ENCODE data around the gene FAM193B.

- TF ChIP-seq ZNF570 (CRISPR knock-in tag; IDR thresholded peaks at IDR 0.05; ENCODE audit: borderline replicate concordance) (no peak), DPF2 (CRISPR knock-in tag; IDR thresholded peaks at IDR 0.05; ENCODE audit: borderline replicate concordance, low read depth) (no peak), SATB2 (CRISPR knock-in tag; IDR thresholded peaks at IDR 0.05) (no peak), ARNT2 (CRISPR knock-in tag; IDR thresholded peaks at IDR 0.05; ENCODE audit: low read depth) (no peak), MAFF (IDR thresholded peaks at IDR 0.05; ENCODE audit: low read depth, low read length) (no peak), ZSCAN22 (CRISPR knock-in tag; IDR thresholded peaks at IDR 0.05) (no peak), FOXK1 (CRISPR knock-in tag; IDR thresholded peaks at IDR 0.05; ENCODE audit: borderline replicate concordance, low read depth) (no peak), RAD51 (IDR thresholded peaks at IDR 0.05; ENCODE audit: borderline replicate concordance) (no peak), ZNF781 (CRISPR knock-in tag; IDR thresholded peaks at IDR 0.05; ENCODE audit: borderline replicate concordance, not compliant biosample characterization) (no peak), ATF3 (CRISPR knock-in tag; IDR thresholded peaks at IDR 0.05) (no peak), ZNF547 (CRISPR knock-in tag; IDR thresholded peaks at IDR 0.05) (no peak)
- TF ChIP-seq, protein P1, sequence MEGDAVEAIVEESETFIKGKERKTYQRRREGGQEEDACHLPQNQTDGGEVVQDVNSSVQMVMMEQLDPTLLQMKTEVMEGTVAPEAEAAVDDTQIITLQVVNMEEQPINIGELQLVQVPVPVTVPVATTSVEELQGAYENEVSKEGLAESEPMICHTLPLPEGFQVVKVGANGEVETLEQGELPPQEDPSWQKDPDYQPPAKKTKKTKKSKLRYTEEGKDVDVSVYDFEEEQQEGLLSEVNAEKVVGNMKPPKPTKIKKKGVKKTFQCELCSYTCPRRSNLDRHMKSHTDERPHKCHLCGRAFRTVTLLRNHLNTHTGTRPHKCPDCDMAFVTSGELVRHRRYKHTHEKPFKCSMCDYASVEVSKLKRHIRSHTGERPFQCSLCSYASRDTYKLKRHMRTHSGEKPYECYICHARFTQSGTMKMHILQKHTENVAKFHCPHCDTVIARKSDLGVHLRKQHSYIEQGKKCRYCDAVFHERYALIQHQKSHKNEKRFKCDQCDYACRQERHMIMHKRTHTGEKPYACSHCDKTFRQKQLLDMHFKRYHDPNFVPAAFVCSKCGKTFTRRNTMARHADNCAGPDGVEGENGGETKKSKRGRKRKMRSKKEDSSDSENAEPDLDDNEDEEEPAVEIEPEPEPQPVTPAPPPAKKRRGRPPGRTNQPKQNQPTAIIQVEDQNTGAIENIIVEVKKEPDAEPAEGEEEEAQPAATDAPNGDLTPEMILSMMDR (CRISPR knock-in tag; IDR thresholded peaks at IDR 0.05) = no peak
Measured at GRCh38 chr5:177548495-177548894, 5.9 kb downstream of the FAM193B start.
